Activated naive CD4-positive, alpha-beta T cell treated with anti-CD3 and anti-CD28 coated beads for 36 hours (primary cell): ENCODE results near the gene VPS39. TPM values are rescaled to one million over a fixed set of nuclear protein-coding genes. Genes with fewer than 3 reads are reported as not detected.

Experiments
- CTCF ChIA-PET: fragments of 350-600 bp; sonication (Branson Sonifier 250); formaldehyde crosslinking; loops from one replicate; lab custom pipeline; 2021; ENCODE audit warnings: antibody characterized with exemption; lab: Charles Lee
- DNase-seq: peaks from one replicate; pipeline ENCODE4 v3.0.0-alpha.2; 2020
- H3K27ac Mint-ChIP-seq: one replicate; pipeline ENCODE4 v1.8.0; 2021; ENCODE audit warnings: mild to moderate bottlenecking, mixed read lengths
- H3K27me3 Mint-ChIP-seq: one replicate; pipeline ENCODE4 v1.8.0; 2021; ENCODE audit warnings: low read depth, mixed read lengths
- H3K36me3 Mint-ChIP-seq: one replicate; pipeline ENCODE4 v1.8.0; 2021; ENCODE audit warnings: low read depth, mixed read lengths
- H3K4me1 Mint-ChIP-seq: one replicate; pipeline ENCODE4 v1.8.0; 2021; ENCODE audit warnings: low read depth, mixed read lengths
- H3K4me3 Mint-ChIP-seq: one replicate; pipeline ENCODE4 v1.8.0; 2021; ENCODE audit warnings: mild to moderate bottlenecking, moderate library complexity, mixed read lengths
- H3K9me3 Mint-ChIP-seq: one replicate; pipeline ENCODE4 v1.8.0; 2021; ENCODE audit warnings: mixed read lengths
- intact Hi-C: fragments of 100-400 bp; cut with micrococcal nuclease; formaldehyde crosslinking; loops from one replicate; pipeline ENCODE4 v1.15.1; 2023
- total RNA-seq, 2 experiments: library from RNA; stranded (reverse); gene quantifications; one replicate each; pipeline ENCODE4 v1.2.3, GENCODE V29; 2021

VPS39 gene
- total RNA-seq, 2 experiments from 2014 or later: 58.9 to 60.7 TPM

DNA sequence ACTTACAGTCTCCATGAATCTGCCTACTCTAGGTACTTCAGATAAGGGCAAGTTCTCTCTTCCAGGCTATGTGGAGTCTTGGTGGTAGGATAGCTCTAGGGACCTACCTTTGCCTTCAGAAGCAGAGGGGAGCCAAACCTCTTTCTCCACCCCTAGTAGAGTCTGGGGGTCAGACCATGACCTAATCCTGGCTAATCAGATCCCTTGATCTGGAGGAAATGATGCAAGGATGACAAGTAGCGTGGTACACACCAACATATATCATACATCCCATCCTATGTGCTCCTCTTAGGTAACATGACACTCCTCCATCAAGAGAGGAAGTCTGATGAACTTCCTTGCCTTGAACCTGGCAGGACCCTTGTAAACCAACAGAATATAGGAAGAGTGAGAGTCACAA, 36.3 kb downstream of the VPS39 start:
- peaks cover 27% of the 10 kb centered on the region for H3K36me3 Mint-ChIP-seq
- CTCF ChIA-PET: no interaction called here
- intact Hi-C loops: no loop called here

GRCh38 chr15:42171122-42171521, 37.0 kb downstream of the VPS39 start:
- no peak for DNase-seq
- H3K27me3 Mint-ChIP-seq: no peaks in the 10 kb centered on the region
- peaks cover 30% of the 10 kb centered on the region for H3K36me3 Mint-ChIP-seq
- H3K4me3 Mint-ChIP-seq: no peak overlapping the region
- intact Hi-C loops: no loop called here
- CTCF ChIA-PET: no interaction called here
- H3K4me1 Mint-ChIP-seq: peaks cover 11% of the 10 kb centered on the region
- H3K27ac Mint-ChIP-seq: peak overlapping the region; percentile 32
- no peaks in the 10 kb centered on the region for H3K9me3 Mint-ChIP-seq

More for the DNA sequence above, 36.3 kb downstream of the VPS39 start:
- Mint-ChIP-seq H3K27me3 (no peaks in the 10 kb centered on the region), H3K27ac (peak overlapping the region; percentile 32), H3K4me3 (no peak overlapping the region), H3K9me3 (no peaks in the 10 kb centered on the region), H3K4me1 (peaks cover 11% of the 10 kb centered on the region)
- DNase-seq: no peak

GRCh38 chr15:42166225-42166940, 41.7 kb downstream of the VPS39 start:
- DNase-seq: no peak
- Mint-ChIP-seq H3K27me3 (no peaks in the 10 kb centered on the region), H3K36me3 (peaks cover 38% of the 10 kb centered on the region), H3K9me3 (no peaks in the 10 kb centered on the region), H3K4me3 (no peak overlapping the region), H3K4me1 (peaks cover 7% of the 10 kb centered on the region), H3K27ac (no peak overlapping the region)
- CTCF ChIA-PET: interaction anchor here (0.5 to 0.6 kb wide), 2 partner anchors 28 to 666 kb away, joined by 3 to 5 read pairs; no protein-coding TSS in a partner anchor
- intact Hi-C loops: no loop called here

DNA sequence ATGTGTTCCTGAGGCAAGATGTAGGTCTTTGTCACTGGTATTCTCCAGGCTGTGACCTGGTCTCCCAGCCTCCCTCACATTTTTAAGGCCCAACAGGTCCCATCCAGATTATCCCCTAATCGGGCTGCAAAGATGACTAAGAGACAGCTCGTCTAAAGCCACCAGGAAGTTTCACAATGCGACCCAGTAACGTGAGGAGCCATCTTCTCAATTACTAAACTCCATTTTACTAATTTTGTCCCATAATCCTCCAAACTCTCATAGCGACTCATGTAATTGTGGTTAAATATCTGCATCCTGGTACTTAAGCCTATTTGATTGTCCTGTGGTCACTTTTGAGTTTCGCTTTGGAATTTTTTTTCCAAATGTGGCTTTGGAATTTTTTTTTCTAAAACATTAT, 43.0 kb downstream of the VPS39 start:
- intact Hi-C loops: no loop called here
- H3K9me3 Mint-ChIP-seq: no peaks in the 10 kb centered on the region
- CTCF ChIA-PET: interaction anchor here (0.5 to 1.3 kb wide), 3 partner anchors 29 to 258 kb away, joined by 3 to 5 read pairs (median 3); no protein-coding TSS in a partner anchor
- no peak overlapping the region for H3K4me3 Mint-ChIP-seq
- H3K27ac Mint-ChIP-seq: no peak overlapping the region
- no peaks in the 10 kb centered on the region for H3K4me1 Mint-ChIP-seq
- DNase-seq: no peak
- no peaks in the 10 kb centered on the region for H3K27me3 Mint-ChIP-seq
- H3K36me3 Mint-ChIP-seq: peaks cover 36% of the 10 kb centered on the region

GRCh38 chr15:42163947-42164550, 44.1 kb downstream of the VPS39 start:
- Mint-ChIP-seq H3K4me3 (no peak overlapping the region), H3K9me3 (no peaks in the 10 kb centered on the region), H3K27me3 (no peaks in the 10 kb centered on the region), H3K36me3 (peaks cover 40% of the 10 kb centered on the region), H3K27ac (peak overlapping the region; percentile 65), H3K4me1 (no peaks in the 10 kb centered on the region)
- intact Hi-C loops: no loop called here
- no peak for DNase-seq
- CTCF ChIA-PET: interaction anchor here (1.1 to 1.5 kb wide), 3 partner anchors 26 to 221 kb away, joined by 4 to 5 read pairs (median 4); no protein-coding TSS in a partner anchor

DNA sequence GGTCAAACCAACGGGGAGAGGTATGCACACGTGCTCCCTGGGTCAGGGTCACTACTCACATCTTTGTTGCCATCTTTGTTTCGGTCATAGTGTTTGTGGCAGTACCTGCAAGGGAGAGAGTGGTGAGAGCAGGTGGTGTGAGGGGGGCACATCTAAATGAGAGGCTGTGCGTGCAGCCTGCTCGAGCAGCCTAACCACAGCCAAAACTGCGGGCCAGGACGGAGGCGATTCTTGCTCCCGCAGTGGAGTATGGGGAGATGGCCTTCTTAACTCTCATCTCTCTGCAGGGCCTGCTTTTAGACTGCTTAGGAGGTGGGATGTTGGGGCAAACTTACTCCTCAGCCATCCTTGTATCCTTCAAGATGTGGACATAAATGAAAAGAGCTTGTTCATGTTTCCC, 44.8 kb downstream of the VPS39 start:
- Mint-ChIP-seq H3K36me3 (peaks cover 43% of the 10 kb centered on the region), H3K4me3 (no peak overlapping the region), H3K27me3 (no peaks in the 10 kb centered on the region), H3K9me3 (no peaks in the 10 kb centered on the region), H3K27ac (no peak overlapping the region), H3K4me1 (no peaks in the 10 kb centered on the region)
- DNase-seq: no peak
- intact Hi-C loops: no loop called here
- CTCF ChIA-PET: interaction anchor here (1.1 to 1.5 kb wide), 2 partner anchors 25 to 222 kb away, joined by 4 read pairs; no protein-coding TSS in a partner anchor

DNA sequence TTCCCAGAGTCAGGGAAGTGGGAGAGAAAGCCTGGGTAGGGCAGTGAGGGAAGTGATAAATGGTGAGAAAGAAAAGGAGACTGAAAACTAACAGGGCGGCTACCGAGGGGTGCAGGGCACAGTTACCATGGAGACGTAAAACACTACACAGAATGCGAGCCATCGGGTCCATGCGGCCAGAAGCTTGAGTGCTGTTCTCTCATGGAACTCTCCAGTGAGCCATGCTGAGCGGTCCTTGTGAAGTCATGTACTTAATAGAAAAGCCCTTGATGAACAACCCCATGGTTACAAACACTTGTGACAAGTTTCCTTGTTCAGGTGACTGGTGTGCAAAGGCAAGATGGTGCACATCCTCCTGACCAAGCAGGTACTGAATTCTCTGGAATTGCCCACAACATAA, 48.0 kb downstream of the VPS39 start:
- no peaks in the 10 kb centered on the region for H3K4me1 Mint-ChIP-seq
- intact Hi-C loops: no loop called here
- H3K27ac Mint-ChIP-seq: peak overlapping the region; percentile 13
- CTCF ChIA-PET: no interaction called here
- peaks cover 28% of the 10 kb centered on the region for H3K36me3 Mint-ChIP-seq
- no peaks in the 10 kb centered on the region for H3K9me3 Mint-ChIP-seq
- no peak for DNase-seq
- H3K4me3 Mint-ChIP-seq: no peak overlapping the region
- H3K27me3 Mint-ChIP-seq: no peaks in the 10 kb centered on the region

DNA sequence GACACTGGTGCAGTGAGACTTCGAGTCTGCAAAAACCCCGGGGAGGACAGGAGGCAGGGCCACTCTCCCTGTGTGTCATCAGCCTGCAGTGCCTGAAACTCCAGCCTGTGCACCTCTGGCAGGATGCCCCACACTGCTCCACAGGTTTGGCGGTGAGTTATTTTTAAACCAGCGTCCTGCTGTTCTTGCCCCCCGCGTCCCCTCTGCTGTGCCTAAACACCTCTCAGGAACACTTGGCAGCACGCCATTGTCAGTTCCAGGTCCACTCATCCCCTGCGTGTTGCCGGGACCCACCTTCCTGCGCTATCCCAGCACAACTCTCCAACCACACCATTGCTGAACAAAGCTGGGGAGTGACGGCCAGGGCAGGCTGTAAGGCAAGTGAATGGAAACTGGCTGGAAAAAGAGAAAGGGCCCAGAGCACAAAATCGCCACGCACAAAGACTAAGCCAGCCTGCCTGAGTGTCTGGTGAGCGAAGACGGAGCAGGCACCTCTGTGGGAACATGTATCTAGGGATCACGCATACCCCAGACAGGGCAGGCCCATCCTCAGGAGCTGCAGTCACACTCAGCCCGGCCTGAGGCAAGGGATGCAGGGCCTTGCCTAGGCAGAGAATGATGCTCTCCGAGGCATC, 48.6 kb downstream of the VPS39 start:
- DNase-seq: no peak
- Mint-ChIP-seq H3K9me3 (no peaks in the 10 kb centered on the region), H3K4me3 (no peak overlapping the region), H3K27me3 (no peaks in the 10 kb centered on the region), H3K27ac (no peak overlapping the region), H3K36me3 (peaks cover 28% of the 10 kb centered on the region), H3K4me1 (no peaks in the 10 kb centered on the region)
- CTCF ChIA-PET: no interaction called here
- intact Hi-C loops: no loop called here

DNA sequence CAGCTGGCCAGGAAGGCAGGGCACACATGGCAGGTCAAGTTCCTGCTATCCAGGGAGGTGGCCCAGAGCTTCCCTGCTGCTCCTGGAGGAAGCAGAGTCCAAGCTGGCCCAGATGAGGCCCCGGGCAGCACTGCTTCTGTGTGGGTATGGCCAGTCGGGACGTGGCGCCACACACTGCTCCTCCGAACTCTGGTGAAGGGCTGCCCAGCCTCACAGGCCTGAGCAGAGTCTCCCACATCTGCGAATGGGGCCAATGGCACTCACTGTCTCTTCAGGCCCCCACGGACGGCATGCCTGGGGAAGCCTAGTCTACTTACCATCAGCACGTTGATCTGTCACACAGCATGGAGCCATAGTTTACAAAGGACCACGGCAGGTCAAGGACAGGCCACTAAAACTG, 49.2 kb downstream of the VPS39 start:
- no peak for DNase-seq
- peak overlapping the region; percentile 5 for H3K27ac Mint-ChIP-seq
- peaks cover 26% of the 10 kb centered on the region for H3K36me3 Mint-ChIP-seq
- no peak overlapping the region for H3K4me3 Mint-ChIP-seq
- H3K27me3 Mint-ChIP-seq: no peaks in the 10 kb centered on the region
- CTCF ChIA-PET: no interaction called here
- intact Hi-C loops: no loop called here
- no peaks in the 10 kb centered on the region for H3K9me3 Mint-ChIP-seq
- H3K4me1 Mint-ChIP-seq: no peaks in the 10 kb centered on the region

DNA sequence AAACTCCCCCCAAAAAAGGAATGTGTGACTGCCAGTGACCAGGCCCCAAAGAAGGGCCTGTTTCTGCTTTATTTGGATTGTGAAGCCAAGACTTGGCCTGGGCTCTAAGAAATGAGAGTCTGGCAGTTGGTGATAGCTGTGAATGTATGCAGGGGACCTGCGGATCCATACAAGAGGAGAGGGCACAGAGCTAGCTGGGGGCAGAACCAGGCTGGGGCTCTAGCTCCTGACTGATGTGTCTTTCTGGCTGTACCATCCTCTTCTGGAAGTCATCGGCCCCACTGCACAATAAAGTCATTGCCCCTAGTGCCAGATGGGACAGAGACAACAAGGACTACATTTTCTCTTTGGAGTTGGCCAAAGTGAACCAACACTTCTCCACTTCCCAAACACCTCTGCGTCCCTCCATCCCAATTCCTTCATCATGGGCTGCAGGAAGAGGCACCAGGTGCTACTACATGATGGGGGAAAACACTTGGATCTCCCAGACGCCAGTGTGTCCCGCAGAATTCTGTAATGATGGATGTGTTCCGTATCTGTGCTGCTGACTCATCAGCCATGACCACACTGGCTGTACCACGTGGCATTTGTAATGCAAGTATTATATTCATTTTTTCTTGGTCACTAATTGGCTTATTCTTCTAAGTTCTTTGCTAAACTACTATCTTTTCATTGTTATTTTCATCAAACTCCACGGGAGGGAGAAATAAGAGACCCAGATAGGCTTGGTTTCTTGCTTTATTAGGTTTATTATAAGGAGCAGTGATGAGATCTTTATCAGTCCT, 49.9 kb downstream of the VPS39 start:
- peaks cover 20% of the 10 kb centered on the region for H3K36me3 Mint-ChIP-seq
- no peak for DNase-seq
- no peaks in the 10 kb centered on the region for H3K4me1 Mint-ChIP-seq
- H3K27ac Mint-ChIP-seq: no peak overlapping the region
- no peaks in the 10 kb centered on the region for H3K9me3 Mint-ChIP-seq
- CTCF ChIA-PET: no interaction called here
- H3K27me3 Mint-ChIP-seq: no peaks in the 10 kb centered on the region
- intact Hi-C loops: no loop called here
- no peak overlapping the region for H3K4me3 Mint-ChIP-seq

DNA sequence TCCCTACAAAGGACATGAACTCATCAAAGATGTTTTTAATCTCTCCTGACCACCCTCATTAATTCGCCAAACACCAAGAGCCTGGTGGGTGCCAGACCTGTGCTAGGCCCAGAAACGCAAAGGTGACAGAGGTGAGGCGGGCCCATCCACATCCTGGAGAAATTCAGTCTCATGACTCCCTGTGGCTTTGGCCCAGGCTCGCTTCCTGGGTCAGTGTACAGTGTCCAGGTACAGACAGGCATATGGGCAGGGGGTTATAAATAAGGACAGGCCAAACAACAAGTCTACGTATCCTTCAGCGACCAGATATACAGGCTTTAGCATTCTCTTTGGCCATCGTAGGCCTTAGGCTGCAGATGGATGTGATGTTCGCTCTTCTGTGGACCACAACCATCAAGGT, 50.7 kb downstream of the VPS39 start:
- Mint-ChIP-seq H3K9me3 (no peaks in the 10 kb centered on the region), H3K27ac (no peak overlapping the region), H3K4me3 (no peak overlapping the region), H3K4me1 (no peaks in the 10 kb centered on the region), H3K27me3 (no peaks in the 10 kb centered on the region), H3K36me3 (peaks cover 14% of the 10 kb centered on the region)
- intact Hi-C loops: no loop called here
- CTCF ChIA-PET: interaction anchor here (1.1 kb wide), 1 partner anchor 44 kb away, joined by 3 read pairs; no protein-coding TSS in a partner anchor
- no peak for DNase-seq
